Measurements from ENCODE around the gene AVPI1. TPM values are rescaled to one million over a fixed set of nuclear protein-coding genes. Genes with fewer than 3 reads are reported as not detected.

Gene AVPI1
- total and polyA plus RNA-seq, 2 of the 13 experiments (the other 11 are each of a cell fraction or from before 2014, with no cell fraction given): 39.8 to 61.2 TPM

GRCh38 chr10:97686962-97687784, at the start of gene AVPI1 (continued):
- peak; percentile 92 for TF ChIP-seq ZNF607 (CRISPR knock-in tag; IDR thresholded peaks at IDR 0.05; ENCODE audit: borderline replicate concordance)
- TF ChIP-seq, protein P1, sequence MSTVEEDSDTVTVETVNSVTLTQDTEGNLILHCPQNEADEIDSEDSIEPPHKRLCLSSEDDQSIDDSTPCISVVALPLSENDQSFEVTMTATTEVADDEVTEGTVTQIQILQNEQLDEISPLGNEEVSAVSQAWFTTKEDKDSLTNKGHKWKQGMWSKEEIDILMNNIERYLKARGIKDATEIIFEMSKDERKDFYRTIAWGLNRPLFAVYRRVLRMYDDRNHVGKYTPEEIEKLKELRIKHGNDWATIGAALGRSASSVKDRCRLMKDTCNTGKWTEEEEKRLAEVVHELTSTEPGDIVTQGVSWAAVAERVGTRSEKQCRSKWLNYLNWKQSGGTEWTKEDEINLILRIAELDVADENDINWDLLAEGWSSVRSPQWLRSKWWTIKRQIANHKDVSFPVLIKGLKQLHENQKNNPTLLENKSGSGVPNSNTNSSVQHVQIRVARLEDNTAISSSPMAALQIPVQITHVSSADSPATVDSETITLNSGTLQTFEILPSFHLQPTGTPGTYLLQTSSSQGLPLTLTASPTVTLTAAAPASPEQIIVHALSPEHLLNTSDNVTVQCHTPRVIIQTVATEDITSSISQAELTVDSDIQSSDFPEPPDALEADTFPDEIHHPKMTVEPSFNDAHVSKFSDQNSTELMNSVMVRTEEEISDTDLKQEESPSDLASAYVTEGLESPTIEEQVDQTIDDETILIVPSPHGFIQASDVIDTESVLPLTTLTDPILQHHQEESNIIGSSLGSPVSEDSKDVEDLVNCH (CRISPR knock-in tag; IDR thresholded peaks at IDR 0.05): no peak
- no peak; the same call in none of the 2 replicates for TF ChIP-seq JUN (CRISPR knock-in tag; IDR thresholded peaks at IDR 0.05)
- peak; percentile 54 for TF ChIP-seq NR2C2 (CRISPR knock-in tag; IDR thresholded peaks at IDR 0.05; ENCODE audit: borderline replicate concordance)
- TF ChIP-seq ZMYM2 (CRISPR knock-in tag; IDR thresholded peaks at IDR 0.05): no peak
- 0 out of 2 replicates have a peak, but pooled peaks have one; percentile 43 for TF ChIP-seq DPF2 (CRISPR knock-in tag; IDR thresholded peaks at IDR 0.05; ENCODE audit: borderline replicate concordance, low read depth)
- peak; percentile 56 for TF ChIP-seq AGO1 (IDR thresholded peaks at IDR 0.05; ENCODE audit: low read depth, low read length, poor library complexity, severe bottlenecking)
- TF ChIP-seq PCBP1 (IDR thresholded peaks at IDR 0.05; ENCODE audit: borderline replicate concordance, low read depth, low read length): no peak
- TF ChIP-seq, protein P2, sequence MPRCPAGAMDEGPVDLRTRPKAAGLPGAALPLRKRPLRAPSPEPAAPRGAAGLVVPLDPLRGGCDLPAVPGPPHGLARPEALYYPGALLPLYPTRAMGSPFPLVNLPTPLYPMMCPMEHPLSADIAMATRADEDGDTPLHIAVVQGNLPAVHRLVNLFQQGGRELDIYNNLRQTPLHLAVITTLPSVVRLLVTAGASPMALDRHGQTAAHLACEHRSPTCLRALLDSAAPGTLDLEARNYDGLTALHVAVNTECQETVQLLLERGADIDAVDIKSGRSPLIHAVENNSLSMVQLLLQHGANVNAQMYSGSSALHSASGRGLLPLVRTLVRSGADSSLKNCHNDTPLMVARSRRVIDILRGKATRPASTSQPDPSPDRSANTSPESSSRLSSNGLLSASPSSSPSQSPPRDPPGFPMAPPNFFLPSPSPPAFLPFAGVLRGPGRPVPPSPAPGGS (CRISPR knock-in tag; IDR thresholded peaks at IDR 0.05): peak; percentile 51; the same call in 1 of the 2 replicates
- TF ChIP-seq, protein P3, sequence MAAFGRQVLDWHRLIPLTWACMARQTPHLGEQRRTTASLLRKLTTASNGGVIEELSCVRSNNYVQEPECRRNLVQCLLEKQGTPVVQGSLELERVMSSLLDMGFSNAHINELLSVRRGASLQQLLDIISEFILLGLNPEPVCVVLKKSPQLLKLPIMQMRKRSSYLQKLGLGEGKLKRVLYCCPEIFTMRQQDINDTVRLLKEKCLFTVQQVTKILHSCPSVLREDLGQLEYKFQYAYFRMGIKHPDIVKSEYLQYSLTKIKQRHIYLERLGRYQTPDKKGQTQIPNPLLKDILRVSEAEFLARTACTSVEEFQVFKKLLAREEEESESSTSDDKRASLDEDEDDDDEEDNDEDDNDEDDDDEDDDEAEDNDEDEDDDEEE (CRISPR knock-in tag; IDR thresholded peaks at IDR 0.05): no peak
- no peak for TF ChIP-seq TCF12 (IDR thresholded peaks at IDR 0.05)
- TF ChIP-seq TCF12 (CRISPR knock-in tag; IDR thresholded peaks at IDR 0.05): no peak; the same call in 1 of the 2 replicates
- peak; percentile 88; the same call in 1 of the 2 replicates for TF ChIP-seq ATF6 (CRISPR knock-in tag; conservative IDR thresholded peaks at IDR 0.05)
- peak; percentile 67; the same call in 1 of the 2 replicates for TF ChIP-seq MIER3 (CRISPR knock-in tag; IDR thresholded peaks at IDR 0.05; ENCODE audit: borderline replicate concordance)
- no peak; the same call in 1 of the 2 replicates for TF ChIP-seq PHF20 (CRISPR knock-in tag; IDR thresholded peaks at IDR 0.05)
- no peak; the same call in 1 of the 2 replicates for TF ChIP-seq ZBTB26 (CRISPR knock-in tag; IDR thresholded peaks at IDR 0.05; ENCODE audit: borderline replicate concordance)
- TF ChIP-seq ZNF879 (CRISPR knock-in tag; IDR thresholded peaks at IDR 0.05): no peak
- peak; percentile 57; the same call in 1 of the 2 replicates for TF ChIP-seq GPN1 (CRISPR knock-in tag; IDR thresholded peaks at IDR 0.05; ENCODE audit: borderline replicate concordance)
- peak; percentile 56; the same call in 1 of the 2 replicates for TF ChIP-seq ZNF556 (CRISPR knock-in tag; IDR thresholded peaks at IDR 0.05; ENCODE audit: borderline replicate concordance)

All from HepG2 (cell line).